Colon (tissue), 2 donors: ENCODE data around the gene NLRP9.
"Not testable (repeated sequence)": the region's sequence is repeated elsewhere in the genome, so short reads cannot be mapped to it uniquely, and the experiment has no call there.

Source experiments
- FAIRE-seq: peaks from 2 replicates; lab custom pipeline; 2012; peaks lifted over from hg19 to GRCh38; lab: Jason Lieb, UNC
- donor health status: control.
- donor health status: control.

NLRP9 gene

GRCh38 chr19:55738302-55738701 lies at the start of gene NLRP9:
NLRP9 (minus strand) TSS chr19:55738402; CDS start chr19:55738374, 28 bp downstream.
- no peak for FAIRE-seq

GRCh38 chr19:55781112-55781511 lies 42.9 kb upstream of the NLRP9 start:
- no peak for FAIRE-seq

- no peak for FAIRE-seq
Observed at GRCh38 chr19:55778331-55778730, 40.1 kb upstream of the NLRP9 start.

GRCh38 chr19:55777528-55777927 lies 39.3 kb upstream of the NLRP9 start:
- no peak for FAIRE-seq

GRCh38 chr19:55769632-55770031 lies 31.4 kb upstream of the NLRP9 start:
- FAIRE-seq: not testable (repeated sequence)

- not testable (repeated sequence) for FAIRE-seq
Observed at GRCh38 chr19:55768818-55769217, 30.6 kb upstream of the NLRP9 start, which contains the start of gene RFPL4AL1. RFPL4AL1 (plus strand) TSS chr19:55769118; CDS start chr19:55771805, 2,687 bp downstream.

- FAIRE-seq: no peak
Observed at GRCh38 chr19:55766466-55766865, 28.3 kb upstream of the NLRP9 start.

- FAIRE-seq: not testable (repeated sequence)
Observed at GRCh38 chr19:55758797-55759196, 20.6 kb upstream of the NLRP9 start, which contains the start of gene RFPL4A. RFPL4A (plus strand) TSS chr19:55759097; CDS start chr19:55761801, 2,704 bp downstream.

GRCh38 chr19:55756808-55757207 lies 18.6 kb upstream of the NLRP9 start:
- FAIRE-seq: not testable (repeated sequence)

GRCh38 chr19:55753401-55753800 lies 15.2 kb upstream of the NLRP9 start:
- FAIRE-seq: no peak

- FAIRE-seq: no peak
Observed at GRCh38 chr19:55750715-55751114, 12.5 kb upstream of the NLRP9 start.

- not testable (repeated sequence) for FAIRE-seq
Observed at GRCh38 chr19:55730378-55730777, 7.8 kb downstream of the NLRP9 start.

GRCh38 chr19:55723491-55723890 lies 14.7 kb downstream of the NLRP9 start:
- no peak for FAIRE-seq

GRCh38 chr19:55720801-55721200 lies 17.4 kb downstream of the NLRP9 start:
- no peak for FAIRE-seq

GRCh38 chr19:55720214-55720746 lies 17.9 kb downstream of the NLRP9 start:
- FAIRE-seq: no peak

GRCh38 chr19:55717879-55718711 lies 20.1 kb downstream of the NLRP9 start:
- FAIRE-seq: not testable (repeated sequence)

GRCh38 chr19:55717251-55717650 lies 21.0 kb downstream of the NLRP9 start:
- no peak for FAIRE-seq

- FAIRE-seq: no peak
Observed at GRCh38 chr19:55716531-55716930, 21.7 kb downstream of the NLRP9 start.

- FAIRE-seq: no peak
Observed at GRCh38 chr19:55712804-55713631, 25.2 kb downstream of the NLRP9 start.

- no peak for FAIRE-seq
Observed at GRCh38 chr19:55711719-55712118, 26.5 kb downstream of the NLRP9 start.

GRCh38 chr19:55705972-55706371 lies 32.2 kb downstream of the NLRP9 start:
- no peak for FAIRE-seq

GRCh38 chr19:55704494-55705245 lies 33.5 kb downstream of the NLRP9 start:
- no peak for FAIRE-seq
